Measurements from ENCODE around the gene ZNF444.
"Not testable (repeated sequence)": the region's sequence is repeated elsewhere in the genome, so short reads cannot be mapped to it uniquely, and the experiment has no call there.

The ZNF444 gene

DNA sequence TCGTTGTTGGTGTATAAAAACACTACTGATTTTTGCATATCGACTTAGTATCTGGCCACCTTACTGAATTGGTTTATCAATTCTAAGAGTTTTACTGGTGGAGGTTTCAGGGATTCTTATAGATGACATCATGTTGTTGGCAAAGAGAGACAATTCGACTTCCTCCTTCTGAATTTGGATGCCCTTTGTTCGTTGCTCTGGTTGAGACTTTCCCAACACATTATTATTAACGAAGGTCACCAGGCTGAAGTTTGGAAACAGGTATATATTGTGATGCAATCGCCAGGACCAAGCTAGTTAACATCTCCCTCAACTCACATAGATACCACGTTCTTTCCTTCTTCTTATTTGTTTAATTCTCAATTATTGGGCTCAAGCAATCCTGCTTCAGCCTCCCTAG lies 58.6 kb downstream of the ZNF444 start:
- Mint-ChIP-seq H3K27me3 (ENCODE audit: low read depth) (no peaks in the 10 kb centered on the region), H3K4me1 (no peaks in the 10 kb centered on the region), H3K27ac (no peak overlapping the region), H3K36me3 (ENCODE audit: low read depth) (no peaks in the 10 kb centered on the region), H3K4me3 (no peak overlapping the region), H3K9me3 (no peaks in the 10 kb centered on the region)
- TF ChIP-seq, protein P1, sequence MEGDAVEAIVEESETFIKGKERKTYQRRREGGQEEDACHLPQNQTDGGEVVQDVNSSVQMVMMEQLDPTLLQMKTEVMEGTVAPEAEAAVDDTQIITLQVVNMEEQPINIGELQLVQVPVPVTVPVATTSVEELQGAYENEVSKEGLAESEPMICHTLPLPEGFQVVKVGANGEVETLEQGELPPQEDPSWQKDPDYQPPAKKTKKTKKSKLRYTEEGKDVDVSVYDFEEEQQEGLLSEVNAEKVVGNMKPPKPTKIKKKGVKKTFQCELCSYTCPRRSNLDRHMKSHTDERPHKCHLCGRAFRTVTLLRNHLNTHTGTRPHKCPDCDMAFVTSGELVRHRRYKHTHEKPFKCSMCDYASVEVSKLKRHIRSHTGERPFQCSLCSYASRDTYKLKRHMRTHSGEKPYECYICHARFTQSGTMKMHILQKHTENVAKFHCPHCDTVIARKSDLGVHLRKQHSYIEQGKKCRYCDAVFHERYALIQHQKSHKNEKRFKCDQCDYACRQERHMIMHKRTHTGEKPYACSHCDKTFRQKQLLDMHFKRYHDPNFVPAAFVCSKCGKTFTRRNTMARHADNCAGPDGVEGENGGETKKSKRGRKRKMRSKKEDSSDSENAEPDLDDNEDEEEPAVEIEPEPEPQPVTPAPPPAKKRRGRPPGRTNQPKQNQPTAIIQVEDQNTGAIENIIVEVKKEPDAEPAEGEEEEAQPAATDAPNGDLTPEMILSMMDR (IDR thresholded peaks at IDR 0.05; ENCODE audit: unreplicated experiment in 3 of 3), result no peak

DNA sequence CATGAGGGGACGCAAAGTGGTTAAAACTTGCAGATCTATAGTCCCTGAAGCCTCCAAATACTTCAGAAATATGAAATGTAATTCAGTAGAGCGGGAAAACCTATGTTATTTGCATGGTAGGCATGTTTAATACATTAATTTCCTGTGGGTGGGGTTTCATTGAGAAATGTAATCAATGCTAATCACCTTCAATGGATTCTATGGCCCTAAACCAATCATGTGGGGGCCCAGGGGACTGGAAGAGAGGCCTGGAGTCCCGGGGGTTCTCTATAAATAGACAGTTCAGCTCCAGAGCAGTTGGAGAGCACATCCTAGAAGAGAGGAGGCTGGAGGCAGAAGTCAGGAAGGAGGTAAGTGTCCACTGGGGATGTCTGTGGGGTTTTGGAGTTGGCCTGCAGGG lies 60.9 kb downstream of the ZNF444 start, which contains the start of gene ZSCAN5C:
TSS of gene ZSCAN5C (plus strand) at position 301 of the 400 bp plus-strand sequence. CDS start 3,641 bp downstream, outside the sequence.
- Mint-ChIP-seq H3K36me3 (ENCODE audit: low read depth) (no peaks in the 10 kb centered on the region), H3K27me3 (ENCODE audit: low read depth) (no peaks in the 10 kb centered on the region), H3K4me3 (no peak within 1 kb of the TSS), H3K4me1 (no peaks in the 10 kb centered on the region), H3K9me3 (peaks cover under 1% of the 10 kb centered on the region), H3K27ac (no peak within 1 kb of the TSS)
- TF ChIP-seq, protein P1 (IDR thresholded peaks at IDR 0.05; ENCODE audit: unreplicated experiment in 3 of 3), result no peak

DNA sequence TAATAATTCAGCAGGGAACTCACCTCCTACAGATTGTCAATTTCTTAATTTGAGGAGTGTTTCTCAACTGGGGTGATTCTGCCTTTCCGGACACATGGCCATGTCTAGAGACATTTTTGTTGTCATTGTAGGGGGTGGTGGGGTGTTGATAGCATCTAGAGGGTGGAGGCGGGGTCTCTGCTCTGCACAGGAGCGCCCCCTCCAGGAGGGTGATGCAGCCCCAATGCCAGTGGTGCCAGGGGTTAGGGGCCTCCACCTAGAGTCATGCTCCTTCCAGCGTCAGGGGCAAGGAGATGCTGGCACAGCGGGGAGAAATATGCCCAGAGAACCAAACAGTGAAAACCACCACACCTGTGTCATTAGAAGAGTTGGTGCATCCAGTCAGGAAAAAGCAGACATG lies 66.5 kb downstream of the ZNF444 start:
- not testable (repeated sequence) for H3K4me1 Mint-ChIP-seq; H3K36me3 Mint-ChIP-seq (ENCODE audit: low read depth); H3K27me3 Mint-ChIP-seq (ENCODE audit: low read depth); H3K27ac Mint-ChIP-seq; H3K4me3 Mint-ChIP-seq; H3K9me3 Mint-ChIP-seq

DNA sequence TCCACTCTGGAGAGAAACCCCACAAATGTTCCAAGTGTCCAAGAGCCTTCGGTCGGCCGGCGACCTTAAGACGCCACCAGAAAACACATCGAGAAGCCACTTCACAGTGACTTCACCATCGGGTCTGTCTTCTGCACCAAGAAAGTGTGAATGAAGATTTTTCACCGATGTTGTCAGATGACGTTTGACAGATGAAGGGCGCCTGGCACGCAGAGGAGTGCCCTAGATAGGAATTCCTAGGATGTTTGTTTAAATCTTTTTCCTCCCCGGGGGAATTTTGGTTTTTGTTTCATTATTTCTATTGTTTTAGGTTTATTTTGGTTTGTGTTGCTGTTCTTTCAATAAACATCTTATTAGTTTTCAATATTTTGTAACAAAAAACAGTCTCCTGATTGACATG lies 68.0 kb downstream of the ZNF444 start:
- H3K27ac Mint-ChIP-seq, result no peak overlapping the region
- H3K36me3 Mint-ChIP-seq (ENCODE audit: low read depth), result no peaks in the 10 kb centered on the region
- peaks cover 5% of the 10 kb centered on the region for H3K27me3 Mint-ChIP-seq (ENCODE audit: low read depth)
- H3K4me3 Mint-ChIP-seq, result no peak overlapping the region
- peaks cover 2% of the 10 kb centered on the region for H3K9me3 Mint-ChIP-seq
- TF ChIP-seq, protein P1 (IDR thresholded peaks at IDR 0.05; ENCODE audit: unreplicated experiment in 3 of 3), result no peak
- H3K4me1 Mint-ChIP-seq, result no peaks in the 10 kb centered on the region

DNA sequence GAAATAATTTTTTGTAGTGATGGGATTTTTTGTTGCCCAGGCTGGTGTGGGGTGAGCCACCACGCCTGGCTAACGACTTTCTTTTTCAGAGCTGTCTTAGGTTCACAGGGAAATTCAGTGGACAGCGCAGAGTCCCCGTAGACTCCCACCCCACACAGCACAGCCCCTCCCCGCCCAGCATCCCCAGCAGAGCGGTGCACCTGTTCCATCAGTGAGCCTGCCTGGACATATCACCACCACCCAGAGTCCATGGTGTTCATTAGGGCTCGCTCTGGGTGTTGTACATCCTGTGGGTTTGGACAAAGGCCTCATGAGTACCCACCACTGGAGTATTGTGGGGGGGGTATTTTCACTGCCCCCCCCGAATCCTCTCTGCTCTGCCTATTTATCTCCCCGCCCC lies 68.9 kb downstream of the ZNF444 start:
- not testable (repeated sequence) for H3K4me1 Mint-ChIP-seq; H3K27me3 Mint-ChIP-seq (ENCODE audit: low read depth); H3K36me3 Mint-ChIP-seq (ENCODE audit: low read depth); H3K27ac Mint-ChIP-seq; H3K9me3 Mint-ChIP-seq; H3K4me3 Mint-ChIP-seq

All from nephron (organoid).